SK-N-MC (cell line): Measurements from ENCODE around the gene TK2.

Experiments used
- FOXP2 ChIP-seq: optimal IDR thresholded peaks from 2 replicates; pipeline ENCODE3; 2011; ENCODE audit warnings: mild to moderate bottlenecking, moderate library complexity; ENCODE audit not compliant: insufficient read depth; ENCODE audit errors: extremely low read length, control extremely low read depth
- POLR2AphosphoS5 ChIP-seq: IDR thresholded peaks from 2 replicates; pipeline ENCODE4 v1.6.1; 2012; ENCODE audit warnings: mild to moderate bottlenecking, low read depth, low read length, borderline replicate concordance

GRCh38 chr16:66471264-66471663 is 78.7 kb downstream of the TK2 start:
- TF ChIP-seq POLR2AphosphoS5 (no peak), FOXP2 (no peak)
